Neuronal stem cell (in vitro differentiated cells): Measurements from ENCODE around the gene HVCN1.
A peak's percentile ranks its signal among the peaks of the same experiment; 100 is the strongest.

Experiments
- DNase-seq: peaks from one replicate; pipeline ENCODE4 v3.0.0-alpha.2; 2013; ENCODE audit warnings: low spot score
- H2AFZ ChIP-seq: one replicate; pipeline ENCODE4 v1.6.1; 2013; ENCODE audit warnings: mild to moderate bottlenecking, low read length, inconsistent platforms
- H2AK5ac ChIP-seq: 2 replicates; pipeline ENCODE4 v1.6.1; 2013; ENCODE audit warnings: low read depth, mild to moderate bottlenecking, inconsistent platforms, low read length, moderate library complexity, mixed read lengths
- H2BK120ac ChIP-seq: 2 replicates; pipeline ENCODE4 v1.6.1; 2013; ENCODE audit warnings: low read depth, mild to moderate bottlenecking, inconsistent platforms, low read length, moderate library complexity, mixed read lengths
- H2BK12ac ChIP-seq: one replicate; pipeline ENCODE4 v1.6.1; 2013; ENCODE audit warnings: low read length, inconsistent platforms
- H2BK15ac ChIP-seq: 2 replicates; pipeline ENCODE4 v1.6.1; 2013; ENCODE audit warnings: mild to moderate bottlenecking, low read length, inconsistent platforms, mixed read lengths
- H2BK5ac ChIP-seq: one replicate; pipeline ENCODE4 v1.6.1; 2013; ENCODE audit warnings: inconsistent platforms, mild to moderate bottlenecking, low read length, moderate library complexity
- H3K14ac ChIP-seq: one replicate; pipeline ENCODE4 v1.6.1; 2013; ENCODE audit warnings: low read length, inconsistent platforms
- H3K18ac ChIP-seq: 2 replicates; pipeline ENCODE4 v1.6.1; 2013; ENCODE audit warnings: low read length, inconsistent platforms
- H3K23ac ChIP-seq: 2 replicates; pipeline ENCODE4 v1.6.1; 2013; ENCODE audit warnings: low read depth, mild to moderate bottlenecking, mixed read lengths, low read length, inconsistent platforms; ENCODE audit not compliant: poor library complexity
- H3K27ac ChIP-seq: replicated peaks from 3 replicates; pipeline ENCODE4 v1.5.1; 2013; ENCODE audit warnings: low read length, inconsistent platforms
- H3K27me3 ChIP-seq, 3 experiments: 2 replicates each; pipeline ENCODE4 v1.6.1; 2013; ENCODE audit warnings: low read length in 3 of 3, mild to moderate bottlenecking in 2 of 3, inconsistent platforms in 1 of 3, low read depth in 1 of 3, mixed read lengths in 1 of 3, moderate library complexity in 1 of 3; ENCODE audit not compliant: control insufficient read depth in 3 of 3, insufficient read depth in 3 of 3
- H3K36me3 ChIP-seq, 2 donors: replicated peaks in 1 of 2; 2 replicates each; pipeline ENCODE4 v1.6.1; 2013; ENCODE audit warnings: low read length in 2 of 2; ENCODE audit not compliant: control insufficient read depth in 2 of 2, insufficient read depth in 2 of 2
- H3K4ac ChIP-seq: 2 replicates; pipeline ENCODE4 v1.6.1; 2013; ENCODE audit warnings: inconsistent platforms, mild to moderate bottlenecking, low read length, moderate library complexity
- H3K4me1 ChIP-seq, 2 donors: 1 replicate in 1 of 2; 2 replicates in 1 of 2; pipeline ENCODE4 v1.6.1; 2013; ENCODE audit warnings: low read length in 2 of 2, low read depth in 1 of 2; ENCODE audit not compliant: control insufficient read depth in 2 of 2, insufficient read depth in 1 of 2
- H3K4me2 ChIP-seq: one replicate; pipeline ENCODE4 v1.6.1; 2013; ENCODE audit warnings: mild to moderate bottlenecking, low read length, inconsistent platforms; ENCODE audit not compliant: insufficient read depth, poor library complexity, severe bottlenecking
- H3K4me3 ChIP-seq, 2 donors: 2 replicates each; pipeline ENCODE4 v1.5.1; 2013; ENCODE audit warnings: low read length in 2 of 2, mild to moderate bottlenecking in 2 of 2, inconsistent platforms in 1 of 2, moderate library complexity in 1 of 2
- H3K79me1 ChIP-seq: one replicate; pipeline ENCODE4 v1.6.1; 2013; ENCODE audit warnings: low read depth, mild to moderate bottlenecking, inconsistent platforms, low read length, moderate library complexity
- H3K9ac ChIP-seq: one replicate; pipeline ENCODE4 v1.6.1; 2013; ENCODE audit warnings: mild to moderate bottlenecking, low read depth, low read length, inconsistent platforms; ENCODE audit not compliant: poor library complexity
- H3K9me3 ChIP-seq, 2 donors: replicated peaks in 1 of 2; 2 replicates each; pipeline versions ENCODE3 to v1.6.1; 2013; ENCODE audit warnings: low read length in 2 of 2, mild to moderate bottlenecking in 2 of 2, inconsistent platforms in 1 of 2, low read depth in 1 of 2, mixed read lengths in 1 of 2, moderate library complexity in 1 of 2; ENCODE audit not compliant: control insufficient read depth in 2 of 2, insufficient read depth in 1 of 2
- H4K8ac ChIP-seq: one replicate; pipeline ENCODE4 v1.6.1; 2013; ENCODE audit warnings: low read depth, mild to moderate bottlenecking, inconsistent platforms, low read length, moderate library complexity
- H4K91ac ChIP-seq: one replicate; pipeline ENCODE4 v1.6.1; 2013; ENCODE audit warnings: low read length, low read depth, mild to moderate bottlenecking, inconsistent platforms; ENCODE audit not compliant: poor library complexity
- WGBS, 2 donors: extraction: QIAGEN DNeasy Blood & Tissue Kit; methylation state at CpG; one replicate each; pipeline ENCODE4 v1.1.7; 2013; ENCODE audit warnings: missing lambda C conversion rate in 2 of 2, mixed read lengths in 1 of 2; ENCODE audit not compliant: insufficient read length in 2 of 2, insufficient replicate concordance in 1 of 2; ENCODE audit errors: extremely low coverage in 2 of 2; 5-methylcytosine and 5-hydroxymethylcytosine counted together

The HVCN1 gene

GRCh38 chr12:110689281-110690126, 589 bp upstream of the HVCN1 start:
- WGBS, 2 donors = no CpG with 5 or more reads among the region's 38 CpGs
- H3K4me3 ChIP-seq = peak overlapping the region; percentile 22 to 76
- peak overlapping the region; percentile 74 for H2BK120ac ChIP-seq
- peak overlapping the region; percentile 99 for H3K18ac ChIP-seq
- H2BK15ac ChIP-seq = peak overlapping the region; percentile 57
- DNase-seq = peak; percentile 57
- H3K4me1 ChIP-seq = peaks cover 0 to 13% of the 10 kb centered on the region in 2 donors
- peaks cover 0 to 4% of the 10 kb centered on the region in 2 donors for H3K9me3 ChIP-seq
- H2BK12ac ChIP-seq = no peak overlapping the region
- peak overlapping the region; percentile 100 for H4K8ac ChIP-seq
- no peaks in the 10 kb centered on the region for H3K79me1 ChIP-seq
- H2AK5ac ChIP-seq = peak overlapping the region; percentile 73
- H4K91ac ChIP-seq = peak overlapping the region; percentile 11
- H3K27me3 ChIP-seq = peaks cover 0 to 63% (median 10%) of the 10 kb centered on the region in 3 experiments
- peak overlapping the region; percentile 23 for H3K27ac ChIP-seq
- H3K14ac ChIP-seq = no peak overlapping the region
- H3K9ac ChIP-seq = peak overlapping the region; percentile 91
- H2BK5ac ChIP-seq = peak overlapping the region; percentile 87
- H3K4me2 ChIP-seq = peak overlapping the region; percentile 68
- H3K4ac ChIP-seq = peak overlapping the region; percentile 93
- peak overlapping the region; percentile 89 for H2AFZ ChIP-seq
- no peaks in the 10 kb centered on the region for H3K36me3 ChIP-seq
- H3K23ac ChIP-seq = peak overlapping the region; percentile 29

- peak overlapping the region; percentile 84 for H2BK15ac ChIP-seq
- peak overlapping the region; percentile 15 for H2AK5ac ChIP-seq
- H4K91ac ChIP-seq = no peak overlapping the region
- H2AFZ ChIP-seq = no peak overlapping the region
- H3K18ac ChIP-seq = no peak overlapping the region
- H2BK12ac ChIP-seq = no peak overlapping the region
- H3K14ac ChIP-seq = no peak overlapping the region
- no peak overlapping the region for H3K27ac ChIP-seq
- no peaks in the 10 kb centered on the region for H3K36me3 ChIP-seq
- no peaks in the 10 kb centered on the region for H3K79me1 ChIP-seq
- no peak overlapping the region for H3K23ac ChIP-seq
- no peak overlapping the region for H3K9ac ChIP-seq
- H3K9me3 ChIP-seq = peaks cover 0 to 4% of the 10 kb centered on the region in 2 donors
- H3K4me3 ChIP-seq = no peak overlapping the region
- peaks cover 0 to 63% (median 10%) of the 10 kb centered on the region in 3 experiments for H3K27me3 ChIP-seq
- peaks cover 0 to 13% of the 10 kb centered on the region in 2 donors for H3K4me1 ChIP-seq
- H3K4ac ChIP-seq = no peak overlapping the region
- H3K4me2 ChIP-seq = no peak overlapping the region
- no peak for DNase-seq
- H2BK5ac ChIP-seq = no peak overlapping the region
- H2BK120ac ChIP-seq = no peak overlapping the region
- no CpG with 5 or more reads among the region's 15 CpGs for WGBS, 2 donors
- no peak overlapping the region for H4K8ac ChIP-seq
Measured at GRCh38 chr12:110687396-110688169, 1.3 kb downstream of the HVCN1 start.

- peaks cover 0 to 13% of the 10 kb centered on the region in 2 donors for H3K4me1 ChIP-seq
- H2BK12ac ChIP-seq = no peak overlapping the region
- DNase-seq = no peak
- H2AFZ ChIP-seq = no peak overlapping the region
- H3K4me3 ChIP-seq = no peak overlapping the region
- H2BK5ac ChIP-seq = no peak overlapping the region
- H3K36me3 ChIP-seq = no peaks in the 10 kb centered on the region
- no peak overlapping the region for H3K23ac ChIP-seq
- peaks cover 0 to 59% (median 10%) of the 10 kb centered on the region in 3 experiments for H3K27me3 ChIP-seq
- H3K4me2 ChIP-seq = no peak overlapping the region
- no peak overlapping the region for H2BK120ac ChIP-seq
- no peak overlapping the region for H3K18ac ChIP-seq
- H3K9ac ChIP-seq = no peak overlapping the region
- no peak overlapping the region for H3K14ac ChIP-seq
- no CpG with 5 or more reads among the region's 3 CpGs for WGBS, 2 donors
- H2BK15ac ChIP-seq = no peak overlapping the region
- H2AK5ac ChIP-seq = no peak overlapping the region
- H4K8ac ChIP-seq = no peak overlapping the region
- no peaks in the 10 kb centered on the region for H3K79me1 ChIP-seq
- peaks cover 0 to 4% of the 10 kb centered on the region in 2 donors for H3K9me3 ChIP-seq
- no peak overlapping the region for H3K27ac ChIP-seq
- no peak overlapping the region for H3K4ac ChIP-seq
- no peak overlapping the region for H4K91ac ChIP-seq
Measured at GRCh38 chr12:110686294-110686903, 2.5 kb downstream of the HVCN1 start.
